WTC11 (cell line): ENCODE data around the gene ZGRF1. TPM values are rescaled to one million over a fixed set of nuclear protein-coding genes. Genes with fewer than 3 reads are reported as not detected.

Source experiments
- ATAC-seq: fragments of 200-7000 bp; cut with Tn5 transposase; 2 replicates; pipeline ENCODE4 v1.10.0; 2021; ENCODE audit warnings: mild to moderate bottlenecking, moderate library complexity
- CTCF ChIA-PET: fragments of 300-600 bp; sonication (Branson Sonifier 250); formaldehyde crosslinking; loops from one replicate; lab custom pipeline; 2021; ENCODE audit warnings: antibody characterized with exemption; lab: Charles Lee
- POLR2A ChIA-PET: fragments of 350-600 bp; sonication (Branson Sonifier 250); formaldehyde crosslinking; loops from one replicate; lab custom pipeline; 2021; ENCODE audit warnings: antibody characterized with exemption; lab: Charles Lee
- DNase-seq: peaks from one replicate; pipeline ENCODE4 v3.0.0; 2021; ENCODE audit warnings: low spot score
- H3K27ac Mint-ChIP-seq: 2 replicates; pipeline ENCODE4 v1.8.0; 2021; ENCODE audit warnings: mixed read lengths
- H3K27me3 Mint-ChIP-seq: 2 replicates; pipeline ENCODE4 v1.8.0; 2021; ENCODE audit warnings: low read depth, mild to moderate bottlenecking, moderate library complexity, mixed read lengths
- H3K36me3 Mint-ChIP-seq: 2 replicates; pipeline ENCODE4 v1.8.0; 2021; ENCODE audit warnings: mixed read lengths
- H3K4me1 Mint-ChIP-seq: 2 replicates; pipeline ENCODE4 v1.8.0; 2022; ENCODE audit warnings: mixed read lengths
- H3K4me3 Mint-ChIP-seq: 2 replicates; pipeline ENCODE4 v1.8.0; 2021; ENCODE audit warnings: mild to moderate bottlenecking, moderate library complexity, mixed read lengths
- H3K9me3 Mint-ChIP-seq: 2 replicates; pipeline ENCODE4 v1.8.0; 2021; ENCODE audit warnings: mixed read lengths
- CTCF ChIP-seq: fragments of 200-600 bp; IDR thresholded peaks from 2 replicates; pipeline ENCODE4 v1.8.0; 2022; ENCODE audit warnings: antibody characterized with exemption
- FOXJ3 ChIP-seq: sonication (generic); formaldehyde crosslinking; IDR thresholded peaks from 2 replicates; pipeline ENCODE4 v1.9.0; 2021; ENCODE audit warnings: missing genetic modification reagents, mild to moderate bottlenecking, borderline replicate concordance
- KAT7 ChIP-seq: sonication (generic); formaldehyde crosslinking; IDR thresholded peaks from 2 replicates; pipeline ENCODE4 v1.8.1; 2023; ENCODE audit warnings: missing genetic modification reagents, mild to moderate bottlenecking, borderline replicate concordance
- NR1H2 ChIP-seq: sonication (generic); formaldehyde crosslinking; IDR thresholded peaks from 2 replicates; pipeline ENCODE4 v1.9.0; 2021; ENCODE audit warnings: mild to moderate bottlenecking, moderate library complexity, missing genetic modification reagents
- RORB ChIP-seq: fragments of 250-450 bp; sonication (Bioruptor Pico); IDR thresholded peaks from 2 replicates; pipeline ENCODE4 v1.9.0; 2021; ENCODE audit warnings: mild to moderate bottlenecking
- STAT6 ChIP-seq: sonication (generic); formaldehyde crosslinking; conservative IDR thresholded peaks from 2 replicates; pipeline ENCODE4 v1.8.1; 2023; ENCODE audit warnings: mild to moderate bottlenecking, low read depth, missing genetic modification reagents, moderate library complexity
- TP53 ChIP-seq: sonication (generic); formaldehyde crosslinking; IDR thresholded peaks from 2 replicates; pipeline ENCODE4 v1.8.1; 2023; ENCODE audit warnings: mild to moderate bottlenecking, missing genetic modification reagents
- ZNF671 ChIP-seq: fragments of 250-450 bp; sonication (Bioruptor Pico); IDR thresholded peaks from 2 replicates; pipeline ENCODE4 v1.8.0; 2021; ENCODE audit warnings: mild to moderate bottlenecking
- total RNA-seq: library from RNA; stranded (reverse); gene quantifications from 3 replicates; pipeline ENCODE4 v1.2.3, GENCODE V29; 2021
- TF ChIP-seq, protein P1 (sequence below): sonication (generic); formaldehyde crosslinking; conservative IDR thresholded peaks from 2 replicates; pipeline ENCODE4 v1.8.1; 2022; ENCODE audit warnings: mild to moderate bottlenecking, missing genetic modification reagents
- TF ChIP-seq, protein P2 (sequence below): sonication (generic); formaldehyde crosslinking; IDR thresholded peaks from 2 replicates; pipeline ENCODE4 v1.8.0; 2023; ENCODE audit warnings: missing genetic modification reagents, mild to moderate bottlenecking, borderline replicate concordance

Gene ZGRF1
- total RNA-seq, 1 experiment from 2014 or later = 56.2 TPM

GRCh38 chr4:112521123-112522023 lies 115.3 kb downstream of the ZGRF1 start:
- ATAC-seq = peak; percentile 13
- no peak for TF ChIP-seq FOXJ3 (CRISPR knock-in tag)
- Mint-ChIP-seq H3K36me3 (no peaks in the 10 kb centered on the region), H3K27ac (no peak overlapping the region), H3K4me3 (peak overlapping the region; percentile 85), H3K4me1 (peaks cover 60% of the 10 kb centered on the region), H3K9me3 (no peaks in the 10 kb centered on the region), H3K27me3 (peaks cover 94% of the 10 kb centered on the region)
- POLR2A ChIA-PET = interaction anchor here (1.3 kb wide), 1 partner anchor 10 kb away, joined by 3 read pairs; no protein-coding TSS in a partner anchor
- DNase-seq = peak; percentile 56
- CTCF ChIA-PET = interaction anchor here (0.5 to 5.7 kb wide), 10 partner anchors 10 to 412 kb away, joined by 3 to 91 read pairs (median 4); no protein-coding TSS in a partner anchor

- Mint-ChIP-seq H3K4me1 (peaks cover 62% of the 10 kb centered on the region), H3K36me3 (no peaks in the 10 kb centered on the region), H3K27ac (no peak overlapping the region), H3K27me3 (peaks cover 96% of the 10 kb centered on the region), H3K9me3 (no peaks in the 10 kb centered on the region), H3K4me3 (peak overlapping the region; percentile 85)
- DNase-seq (no peak), ATAC-seq (peak; percentile 3)
- ChIA-PET CTCF (interaction anchor here (0.5 to 5.7 kb wide), 11 partner anchors 10 to 412 kb away, joined by 3 to 91 read pairs (median 4); no protein-coding TSS in a partner anchor), POLR2A (no interaction called here)
- peak; percentile 11; the same call in 1 of the 2 replicates for TF ChIP-seq CTCF
- TF ChIP-seq RORB = no peak
Measured at GRCh38 chr4:112520598-112521122, 116.0 kb downstream of the ZGRF1 start.

DNA sequence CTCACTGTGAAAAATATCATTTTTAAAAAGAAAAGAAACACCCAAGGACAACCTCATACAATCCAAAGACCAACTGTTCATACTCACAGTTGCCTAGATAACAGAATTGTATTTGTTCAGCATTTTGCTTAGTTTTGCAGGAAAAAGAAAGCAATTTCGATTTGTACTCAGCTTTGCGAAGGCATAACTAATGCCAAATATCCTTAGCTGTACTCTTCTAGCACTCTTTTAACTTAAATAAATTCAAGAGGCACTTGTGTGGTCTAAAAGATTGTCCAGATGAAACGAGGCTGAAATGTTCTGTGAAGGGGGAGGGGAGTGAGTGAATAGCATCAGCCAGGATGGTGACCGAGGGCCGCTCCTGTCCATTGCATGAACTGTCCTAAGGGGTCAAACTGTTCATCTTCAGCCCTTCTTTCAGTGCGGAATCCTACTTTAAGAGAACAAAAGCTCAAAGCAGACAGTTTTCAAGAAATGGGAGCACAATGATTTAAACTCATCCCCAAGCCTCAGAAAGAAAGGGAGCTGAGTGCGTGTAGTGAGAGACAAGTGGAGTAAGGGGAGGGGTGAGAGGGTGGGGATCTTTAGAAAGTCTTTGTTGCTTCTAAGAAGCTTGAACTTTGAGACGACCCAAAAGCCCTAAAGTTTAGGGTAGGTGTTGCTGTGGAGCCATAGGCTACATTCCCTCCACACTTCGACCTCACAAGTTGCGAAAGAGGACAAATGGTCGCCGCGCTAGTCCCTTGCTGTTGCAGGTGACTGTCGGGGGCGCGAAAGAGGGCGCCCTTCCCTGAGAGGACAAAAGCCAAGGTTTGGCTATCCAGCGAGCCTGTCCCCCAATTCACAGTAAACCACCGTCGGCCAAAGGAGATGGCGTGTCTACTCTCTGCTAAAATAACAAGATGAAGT lies 116.8 kb downstream of the ZGRF1 start:
- Mint-ChIP-seq H3K4me1 (peaks cover 65% of the 10 kb centered on the region), H3K4me3 (peak overlapping the region; percentile 85), H3K27ac (no peak overlapping the region), H3K36me3 (no peaks in the 10 kb centered on the region), H3K9me3 (no peaks in the 10 kb centered on the region), H3K27me3 (peaks cover 96% of the 10 kb centered on the region)
- DNase-seq = peak; percentile 70
- CTCF ChIA-PET = interaction anchor here (0.9 to 5.7 kb wide), 10 partner anchors 9 to 196 kb away, joined by 3 to 91 read pairs (median 4); no protein-coding TSS in a partner anchor
- ATAC-seq = no peak
- POLR2A ChIA-PET = no interaction called here
- TF ChIP-seq STAT6 (no peak), KAT7 (CRISPR knock-in tag) (no peak), ZNF671 (no peak), TP53 (CRISPR knock-in tag) (no peak), CTCF (peak; percentile 33; the same call in 1 of the 2 replicates), NR1H2 (no peak)
- TF ChIP-seq, protein P1, sequence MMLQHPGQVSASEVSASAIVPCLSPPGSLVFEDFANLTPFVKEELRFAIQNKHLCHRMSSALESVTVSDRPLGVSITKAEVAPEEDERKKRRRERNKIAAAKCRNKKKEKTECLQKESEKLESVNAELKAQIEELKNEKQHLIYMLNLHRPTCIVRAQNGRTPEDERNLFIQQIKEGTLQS (CRISPR knock-in tag) = no peak
- TF ChIP-seq, protein P2, sequence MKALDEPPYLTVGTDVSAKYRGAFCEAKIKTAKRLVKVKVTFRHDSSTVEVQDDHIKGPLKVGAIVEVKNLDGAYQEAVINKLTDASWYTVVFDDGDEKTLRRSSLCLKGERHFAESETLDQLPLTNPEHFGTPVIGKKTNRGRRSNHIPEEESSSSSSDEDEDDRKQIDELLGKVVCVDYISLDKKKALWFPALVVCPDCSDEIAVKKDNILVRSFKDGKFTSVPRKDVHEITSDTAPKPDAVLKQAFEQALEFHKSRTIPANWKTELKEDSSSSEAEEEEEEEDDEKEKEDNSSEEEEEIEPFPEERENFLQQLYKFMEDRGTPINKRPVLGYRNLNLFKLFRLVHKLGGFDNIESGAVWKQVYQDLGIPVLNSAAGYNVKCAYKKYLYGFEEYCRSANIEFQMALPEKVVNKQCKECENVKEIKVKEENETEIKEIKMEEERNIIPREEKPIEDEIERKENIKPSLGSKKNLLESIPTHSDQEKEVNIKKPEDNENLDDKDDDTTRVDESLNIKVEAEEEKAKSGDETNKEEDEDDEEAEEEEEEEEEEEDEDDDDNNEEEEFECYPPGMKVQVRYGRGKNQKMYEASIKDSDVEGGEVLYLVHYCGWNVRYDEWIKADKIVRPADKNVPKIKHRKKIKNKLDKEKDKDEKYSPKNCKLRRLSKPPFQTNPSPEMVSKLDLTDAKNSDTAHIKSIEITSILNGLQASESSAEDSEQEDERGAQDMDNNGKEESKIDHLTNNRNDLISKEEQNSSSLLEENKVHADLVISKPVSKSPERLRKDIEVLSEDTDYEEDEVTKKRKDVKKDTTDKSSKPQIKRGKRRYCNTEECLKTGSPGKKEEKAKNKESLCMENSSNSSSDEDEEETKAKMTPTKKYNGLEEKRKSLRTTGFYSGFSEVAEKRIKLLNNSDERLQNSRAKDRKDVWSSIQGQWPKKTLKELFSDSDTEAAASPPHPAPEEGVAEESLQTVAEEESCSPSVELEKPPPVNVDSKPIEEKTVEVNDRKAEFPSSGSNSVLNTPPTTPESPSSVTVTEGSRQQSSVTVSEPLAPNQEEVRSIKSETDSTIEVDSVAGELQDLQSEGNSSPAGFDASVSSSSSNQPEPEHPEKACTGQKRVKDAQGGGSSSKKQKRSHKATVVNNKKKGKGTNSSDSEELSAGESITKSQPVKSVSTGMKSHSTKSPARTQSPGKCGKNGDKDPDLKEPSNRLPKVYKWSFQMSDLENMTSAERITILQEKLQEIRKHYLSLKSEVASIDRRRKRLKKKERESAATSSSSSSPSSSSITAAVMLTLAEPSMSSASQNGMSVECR (CRISPR knock-in tag) = no peak
